GM23248 (cell line): ENCODE results near the gene PP2D1.

Source experiments
- EZH2 ChIP-seq: fragments of 200-600 bp; sonication (generic); IDR thresholded peaks from 2 replicates; pipeline ENCODE4 v1.6.1; 2018; ENCODE audit warnings: antibody characterized with exemption, mild to moderate bottlenecking; ENCODE audit not compliant: insufficient read depth, poor library complexity, severe bottlenecking
- EZH2phosphoT487 ChIP-seq: fragments of 200-600 bp; sonication (generic); IDR thresholded peaks from 2 replicates; pipeline ENCODE4 v1.6.1; 2018; ENCODE audit warnings: antibody characterized with exemption, moderate library complexity, mild to moderate bottlenecking, low read depth; ENCODE audit not compliant: insufficient read depth

DNA sequence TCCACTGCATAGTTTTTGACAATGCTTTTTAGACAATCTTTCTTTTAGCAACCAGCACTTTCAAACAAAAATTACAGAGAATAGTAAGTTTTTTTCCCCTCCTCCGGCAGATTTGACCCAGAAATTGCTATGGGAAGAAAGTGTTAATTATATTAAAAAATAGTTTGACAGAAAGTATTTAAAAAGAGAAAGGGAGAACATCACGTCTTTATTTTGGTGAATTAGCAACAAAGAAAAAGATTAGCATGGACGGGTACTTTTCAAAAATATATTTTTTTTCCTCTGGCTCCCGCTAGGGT is 27.4 kb upstream of the PP2D1 start:
- TF ChIP-seq EZH2phosphoT487 (no peak), EZH2 (no peak)
